HL-60 (cell line): ENCODE measurements around the gene GRPEL2.

Experiments used
- GABPA ChIP-seq: IDR thresholded peaks from 2 replicates; pipeline ENCODE4 v1.6.1; 2012; ENCODE audit warnings: low read depth
- POLR2AphosphoS5 ChIP-seq: IDR thresholded peaks from 2 replicates; pipeline ENCODE4 v1.6.1; 2012; ENCODE audit warnings: low read depth
- SPI1 ChIP-seq: IDR thresholded peaks from 2 replicates; pipeline ENCODE4 v1.6.1; 2012; ENCODE audit warnings: low read depth, mild to moderate bottlenecking, borderline replicate concordance
- TF ChIP-seq, protein P1 (sequence below): IDR thresholded peaks from one replicate; pipeline ENCODE4 v1.5.1; 2011; ENCODE audit warnings: low read length, control low read depth, inconsistent platforms; ENCODE audit not compliant: insufficient read depth
- TF ChIP-seq, protein P2 (sequence below): IDR thresholded peaks from 2 replicates; pipeline ENCODE4 v1.6.1; 2012; ENCODE audit warnings: low read depth; ENCODE audit not compliant: insufficient replicate concordance

DNA sequence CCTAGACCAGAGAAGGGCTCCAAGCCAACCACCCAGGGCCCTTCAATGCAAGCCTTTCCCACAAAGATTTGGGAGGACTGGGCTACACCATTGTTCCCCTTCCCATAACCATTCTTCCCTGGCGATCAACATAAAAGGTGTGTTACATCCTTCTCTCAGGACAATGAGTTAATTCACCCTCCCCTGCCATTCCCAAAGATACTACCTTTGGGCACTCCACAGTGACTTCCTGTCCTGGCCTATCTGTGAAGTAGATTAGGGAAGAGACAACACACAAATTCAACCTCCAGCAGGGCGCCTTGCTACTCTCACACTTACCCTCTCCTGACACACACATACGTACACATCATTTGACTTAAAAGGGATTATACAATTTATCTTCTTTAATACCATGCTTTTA lies 57.0 kb downstream of the GRPEL2 start:
- TF ChIP-seq, protein P1, sequence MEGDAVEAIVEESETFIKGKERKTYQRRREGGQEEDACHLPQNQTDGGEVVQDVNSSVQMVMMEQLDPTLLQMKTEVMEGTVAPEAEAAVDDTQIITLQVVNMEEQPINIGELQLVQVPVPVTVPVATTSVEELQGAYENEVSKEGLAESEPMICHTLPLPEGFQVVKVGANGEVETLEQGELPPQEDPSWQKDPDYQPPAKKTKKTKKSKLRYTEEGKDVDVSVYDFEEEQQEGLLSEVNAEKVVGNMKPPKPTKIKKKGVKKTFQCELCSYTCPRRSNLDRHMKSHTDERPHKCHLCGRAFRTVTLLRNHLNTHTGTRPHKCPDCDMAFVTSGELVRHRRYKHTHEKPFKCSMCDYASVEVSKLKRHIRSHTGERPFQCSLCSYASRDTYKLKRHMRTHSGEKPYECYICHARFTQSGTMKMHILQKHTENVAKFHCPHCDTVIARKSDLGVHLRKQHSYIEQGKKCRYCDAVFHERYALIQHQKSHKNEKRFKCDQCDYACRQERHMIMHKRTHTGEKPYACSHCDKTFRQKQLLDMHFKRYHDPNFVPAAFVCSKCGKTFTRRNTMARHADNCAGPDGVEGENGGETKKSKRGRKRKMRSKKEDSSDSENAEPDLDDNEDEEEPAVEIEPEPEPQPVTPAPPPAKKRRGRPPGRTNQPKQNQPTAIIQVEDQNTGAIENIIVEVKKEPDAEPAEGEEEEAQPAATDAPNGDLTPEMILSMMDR, result no peak
- TF ChIP-seq, protein P2, sequence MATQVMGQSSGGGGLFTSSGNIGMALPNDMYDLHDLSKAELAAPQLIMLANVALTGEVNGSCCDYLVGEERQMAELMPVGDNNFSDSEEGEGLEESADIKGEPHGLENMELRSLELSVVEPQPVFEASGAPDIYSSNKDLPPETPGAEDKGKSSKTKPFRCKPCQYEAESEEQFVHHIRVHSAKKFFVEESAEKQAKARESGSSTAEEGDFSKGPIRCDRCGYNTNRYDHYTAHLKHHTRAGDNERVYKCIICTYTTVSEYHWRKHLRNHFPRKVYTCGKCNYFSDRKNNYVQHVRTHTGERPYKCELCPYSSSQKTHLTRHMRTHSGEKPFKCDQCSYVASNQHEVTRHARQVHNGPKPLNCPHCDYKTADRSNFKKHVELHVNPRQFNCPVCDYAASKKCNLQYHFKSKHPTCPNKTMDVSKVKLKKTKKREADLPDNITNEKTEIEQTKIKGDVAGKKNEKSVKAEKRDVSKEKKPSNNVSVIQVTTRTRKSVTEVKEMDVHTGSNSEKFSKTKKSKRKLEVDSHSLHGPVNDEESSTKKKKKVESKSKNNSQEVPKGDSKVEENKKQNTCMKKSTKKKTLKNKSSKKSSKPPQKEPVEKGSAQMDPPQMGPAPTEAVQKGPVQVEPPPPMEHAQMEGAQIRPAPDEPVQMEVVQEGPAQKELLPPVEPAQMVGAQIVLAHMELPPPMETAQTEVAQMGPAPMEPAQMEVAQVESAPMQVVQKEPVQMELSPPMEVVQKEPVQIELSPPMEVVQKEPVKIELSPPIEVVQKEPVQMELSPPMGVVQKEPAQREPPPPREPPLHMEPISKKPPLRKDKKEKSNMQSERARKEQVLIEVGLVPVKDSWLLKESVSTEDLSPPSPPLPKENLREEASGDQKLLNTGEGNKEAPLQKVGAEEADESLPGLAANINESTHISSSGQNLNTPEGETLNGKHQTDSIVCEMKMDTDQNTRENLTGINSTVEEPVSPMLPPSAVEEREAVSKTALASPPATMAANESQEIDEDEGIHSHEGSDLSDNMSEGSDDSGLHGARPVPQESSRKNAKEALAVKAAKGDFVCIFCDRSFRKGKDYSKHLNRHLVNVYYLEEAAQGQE, result no peak
- TF ChIP-seq POLR2AphosphoS5 (no peak), GABPA (no peak), SPI1 (no peak)
